Limb (tissue), 2 donors: ENCODE measurements around the gene RAB40B.
A peak's percentile ranks its signal among the peaks of the same experiment; 100 is the strongest.
"Not testable (repeated sequence)": the region's sequence is repeated elsewhere in the genome, so short reads cannot be mapped to it uniquely, and the experiment has no call there.

Source experiments
- DNase-seq, 2 donors: peaks; one replicate each; pipeline ENCODE4 v3.0.0-alpha.2; 2016; ENCODE audit errors: extremely low spot score in 2 of 2

The RAB40B gene

GRCh38 chr17:82698065-82698973 lies at the start of gene RAB40B:
TSS of gene RAB40B (minus strand) at chr17:82698698. CDS start at chr17:82698596, 102 bp downstream.
- DNase-seq: peak; percentile 99

GRCh38 chr17:82745524-82745923 lies 47.0 kb upstream of the RAB40B start:
- no peak for DNase-seq

- not testable (repeated sequence) for DNase-seq
These were observed 46.2 kb upstream of the RAB40B start for GRCh38 chr17:82744736-82745135.

GRCh38 chr17:82743344-82744219 lies 45.1 kb upstream of the RAB40B start:
- DNase-seq: no peak

GRCh38 chr17:82740906-82741759 lies 42.6 kb upstream of the RAB40B start:
- no peak for DNase-seq

- DNase-seq: no peak
These were observed 39.7 kb upstream of the RAB40B start for GRCh38 chr17:82737967-82738877.

GRCh38 chr17:82736511-82737185 lies 38.1 kb upstream of the RAB40B start:
- DNase-seq: no peak

- DNase-seq: peak; percentile 32 to 87
These were observed 36.7 kb upstream of the RAB40B start, which contains the start of gene FN3K for GRCh38 chr17:82734987-82735866. TSS of gene FN3K (plus strand) at chr17:82735615. CDS start at chr17:82735637, 22 bp downstream.

GRCh38 chr17:82732118-82732743 lies 33.7 kb upstream of the RAB40B start:
- no peak for DNase-seq

- no peak for DNase-seq
These were observed 31.2 kb upstream of the RAB40B start for GRCh38 chr17:82729479-82730260.

- no peak for DNase-seq
These were observed 27.9 kb upstream of the RAB40B start for GRCh38 chr17:82726427-82726826.

- DNase-seq: no peak
These were observed 24.8 kb upstream of the RAB40B start for GRCh38 chr17:82723169-82723807.

GRCh38 chr17:82722341-82723013 lies 24.0 kb upstream of the RAB40B start:
- DNase-seq: no peak

GRCh38 chr17:82720204-82720603 lies 21.7 kb upstream of the RAB40B start:
- DNase-seq: no peak

- DNase-seq: peak in 1 of 2 donors; percentile 28
These were observed 20.6 kb upstream of the RAB40B start for GRCh38 chr17:82718986-82719685.
